Activated CD4-positive, alpha-beta T cell treated with anti-CD3 and anti-CD28 coated beads, Interleukin-2, amount 50 U/mL, for 16 hours (primary cell): Measurements from ENCODE around the gene RPS23.

Experiments used
- DNase-seq: peaks from one replicate; pipeline ENCODE4 v3.0.0-alpha.2; 2020

RPS23 gene

GRCh38 chr5:82277987-82278710 is at the start of gene RPS23:
TSS of gene RPS23 (minus strand) at chr5:82278354. CDS start at chr5:82278323, 31 bp downstream.
- DNase-seq = peak; percentile 93

GRCh38 chr5:82327941-82328340 is 49.8 kb upstream of the RPS23 start:
- DNase-seq = no peak

GRCh38 chr5:82325996-82326395 is 47.8 kb upstream of the RPS23 start:
- DNase-seq = no peak

- DNase-seq = no peak
Observed at GRCh38 chr5:82325155-82325554, 47.0 kb upstream of the RPS23 start.

- DNase-seq = no peak
Observed at GRCh38 chr5:82320966-82321365, 42.8 kb upstream of the RPS23 start.

- DNase-seq = no peak
Observed at GRCh38 chr5:82319651-82320376, 41.7 kb upstream of the RPS23 start.

- DNase-seq = no peak
Observed at GRCh38 chr5:82319192-82319591, 41.0 kb upstream of the RPS23 start.

GRCh38 chr5:82314964-82315758 is 37.0 kb upstream of the RPS23 start:
- DNase-seq = no peak

GRCh38 chr5:82313016-82313415 is 34.9 kb upstream of the RPS23 start:
- DNase-seq = no peak

- DNase-seq = peak; percentile 48
Observed at GRCh38 chr5:82312373-82312856, 34.3 kb upstream of the RPS23 start.

- no peak for DNase-seq
Observed at GRCh38 chr5:82309091-82309531, 31.0 kb upstream of the RPS23 start.

- no peak for DNase-seq
Observed at GRCh38 chr5:82308416-82308815, 30.3 kb upstream of the RPS23 start.

- DNase-seq = no peak
Observed at GRCh38 chr5:82307451-82307850, 29.3 kb upstream of the RPS23 start.

GRCh38 chr5:82306151-82306550 is 28.0 kb upstream of the RPS23 start:
- DNase-seq = no peak

- DNase-seq = no peak
Observed at GRCh38 chr5:82301190-82301589, 23.0 kb upstream of the RPS23 start.

- no peak for DNase-seq
Observed at GRCh38 chr5:82298668-82299067, 20.5 kb upstream of the RPS23 start.

- DNase-seq = no peak
Observed at GRCh38 chr5:82297711-82298110, 19.6 kb upstream of the RPS23 start.

- no peak for DNase-seq
Observed at GRCh38 chr5:82296929-82297328, 18.8 kb upstream of the RPS23 start.

- peak; percentile 51 for DNase-seq
Observed at GRCh38 chr5:82295959-82296531, 17.9 kb upstream of the RPS23 start.

- peak; percentile 41 for DNase-seq
Observed at GRCh38 chr5:82295144-82295543, 17.0 kb upstream of the RPS23 start.

- no peak for DNase-seq
Observed at GRCh38 chr5:82291420-82291819, 13.3 kb upstream of the RPS23 start.

- no peak for DNase-seq
Observed at GRCh38 chr5:82290908-82291307, 12.8 kb upstream of the RPS23 start.

GRCh38 chr5:82290005-82290404 is 11.9 kb upstream of the RPS23 start:
- no peak for DNase-seq
